HL-60 (cell line): ENCODE measurements around the gene GABBR1.

ENCODE experiments used
- DNase-seq, 2 experiments: peaks; one replicate each; pipeline ENCODE4 v3.0.0-alpha.2; 2010 to 2020; ENCODE audit warnings: low read depth in 1 of 2, low spot score in 1 of 2
- H3K27ac ChIP-seq: fragments of 250-450 bp; sonication (Bioruptor Pico); replicated peaks from 2 replicates; pipeline ENCODE4 v1.5.1; 2020; ENCODE audit warnings: mild to moderate bottlenecking, moderate library complexity
- H3K27me3 ChIP-seq: fragments of 250-450 bp; sonication (Bioruptor Pico); 2 replicates; pipeline ENCODE4 v1.5.1; 2021; ENCODE audit warnings: mild to moderate bottlenecking, moderate library complexity; ENCODE audit not compliant: insufficient read depth, poor library complexity, severe bottlenecking
- H3K4me3 ChIP-seq: replicated peaks from 2 replicates; pipeline ENCODE4 v1.5.1; 2011; ENCODE audit warnings: mild to moderate bottlenecking, control low read depth, low read length; ENCODE audit not compliant: insufficient read depth
- GABPA ChIP-seq: IDR thresholded peaks from 2 replicates; pipeline ENCODE4 v1.6.1; 2012; ENCODE audit warnings: low read depth
- POLR2AphosphoS5 ChIP-seq: IDR thresholded peaks from 2 replicates; pipeline ENCODE4 v1.6.1; 2012; ENCODE audit warnings: low read depth
- SPI1 ChIP-seq: IDR thresholded peaks from 2 replicates; pipeline ENCODE4 v1.6.1; 2012; ENCODE audit warnings: low read depth, mild to moderate bottlenecking, borderline replicate concordance
- TF ChIP-seq, protein P1 (sequence below): IDR thresholded peaks from 2 replicates; pipeline ENCODE4 v1.6.1; 2012; ENCODE audit warnings: low read depth; ENCODE audit not compliant: insufficient replicate concordance
- TF ChIP-seq, protein P2 (sequence below): IDR thresholded peaks from one replicate; pipeline ENCODE4 v1.5.1; 2011; ENCODE audit warnings: low read length, control low read depth, inconsistent platforms; ENCODE audit not compliant: insufficient read depth

GABBR1 gene

DNA sequence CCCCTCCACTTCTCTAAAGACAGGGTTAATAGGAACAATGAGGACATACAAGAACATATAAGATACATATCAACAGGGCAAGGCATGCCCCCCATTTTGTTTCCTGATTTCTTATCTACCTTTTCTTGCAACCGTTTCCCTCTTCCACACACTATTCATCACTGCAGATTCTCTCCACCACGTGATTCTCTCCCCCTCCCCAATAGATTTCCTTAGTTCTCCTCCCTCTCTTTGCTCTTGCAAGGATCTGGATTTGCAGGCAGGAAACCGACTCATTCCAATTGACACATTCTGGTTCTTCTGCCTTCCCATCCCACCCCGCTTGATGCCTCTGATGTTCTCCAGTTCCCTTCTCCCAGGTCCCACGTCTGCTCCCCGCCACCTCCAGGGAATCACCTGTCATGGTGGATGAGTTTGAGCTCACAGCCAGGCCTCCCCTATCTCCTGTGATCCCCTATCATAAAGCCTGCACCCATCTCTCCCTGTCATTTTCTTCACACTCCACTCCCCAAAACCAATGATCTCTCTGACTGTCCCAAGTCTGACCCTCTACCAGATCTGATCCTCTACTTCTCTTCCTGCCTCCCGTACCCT lies 7.5 kb downstream of the GABBR1 start:
- Histone ChIP-seq H3K27ac (no peak overlapping the region), H3K4me3 (no peak overlapping the region)

DNA sequence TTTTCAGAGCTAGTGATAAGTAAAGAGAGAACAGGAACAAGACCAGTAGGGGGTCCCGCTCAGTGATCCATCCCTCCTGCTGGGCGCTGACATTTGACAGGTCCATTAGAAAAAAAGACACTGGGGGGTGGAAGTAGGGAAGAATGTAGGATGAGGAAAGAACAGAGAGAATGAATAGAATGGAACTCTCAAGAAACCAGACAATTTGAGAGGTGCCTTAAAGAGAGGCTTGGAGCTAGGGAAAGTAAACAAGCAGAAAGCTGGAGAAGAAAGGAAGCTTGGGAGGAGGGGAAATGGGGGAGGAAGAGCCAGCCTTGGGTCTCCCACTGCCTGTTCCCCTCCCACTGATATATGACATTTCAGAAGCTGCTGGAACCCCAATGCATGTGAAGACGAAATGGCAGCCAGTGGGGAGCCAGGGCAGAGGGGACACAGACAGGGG lies 8.4 kb downstream of the GABBR1 start:
- H3K27me3 ChIP-seq = peaks cover 38% of the 10 kb centered on the region
- no peak overlapping the region for H3K27ac ChIP-seq
- TF ChIP-seq, protein P1, sequence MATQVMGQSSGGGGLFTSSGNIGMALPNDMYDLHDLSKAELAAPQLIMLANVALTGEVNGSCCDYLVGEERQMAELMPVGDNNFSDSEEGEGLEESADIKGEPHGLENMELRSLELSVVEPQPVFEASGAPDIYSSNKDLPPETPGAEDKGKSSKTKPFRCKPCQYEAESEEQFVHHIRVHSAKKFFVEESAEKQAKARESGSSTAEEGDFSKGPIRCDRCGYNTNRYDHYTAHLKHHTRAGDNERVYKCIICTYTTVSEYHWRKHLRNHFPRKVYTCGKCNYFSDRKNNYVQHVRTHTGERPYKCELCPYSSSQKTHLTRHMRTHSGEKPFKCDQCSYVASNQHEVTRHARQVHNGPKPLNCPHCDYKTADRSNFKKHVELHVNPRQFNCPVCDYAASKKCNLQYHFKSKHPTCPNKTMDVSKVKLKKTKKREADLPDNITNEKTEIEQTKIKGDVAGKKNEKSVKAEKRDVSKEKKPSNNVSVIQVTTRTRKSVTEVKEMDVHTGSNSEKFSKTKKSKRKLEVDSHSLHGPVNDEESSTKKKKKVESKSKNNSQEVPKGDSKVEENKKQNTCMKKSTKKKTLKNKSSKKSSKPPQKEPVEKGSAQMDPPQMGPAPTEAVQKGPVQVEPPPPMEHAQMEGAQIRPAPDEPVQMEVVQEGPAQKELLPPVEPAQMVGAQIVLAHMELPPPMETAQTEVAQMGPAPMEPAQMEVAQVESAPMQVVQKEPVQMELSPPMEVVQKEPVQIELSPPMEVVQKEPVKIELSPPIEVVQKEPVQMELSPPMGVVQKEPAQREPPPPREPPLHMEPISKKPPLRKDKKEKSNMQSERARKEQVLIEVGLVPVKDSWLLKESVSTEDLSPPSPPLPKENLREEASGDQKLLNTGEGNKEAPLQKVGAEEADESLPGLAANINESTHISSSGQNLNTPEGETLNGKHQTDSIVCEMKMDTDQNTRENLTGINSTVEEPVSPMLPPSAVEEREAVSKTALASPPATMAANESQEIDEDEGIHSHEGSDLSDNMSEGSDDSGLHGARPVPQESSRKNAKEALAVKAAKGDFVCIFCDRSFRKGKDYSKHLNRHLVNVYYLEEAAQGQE = no peak
- TF ChIP-seq, protein P2, sequence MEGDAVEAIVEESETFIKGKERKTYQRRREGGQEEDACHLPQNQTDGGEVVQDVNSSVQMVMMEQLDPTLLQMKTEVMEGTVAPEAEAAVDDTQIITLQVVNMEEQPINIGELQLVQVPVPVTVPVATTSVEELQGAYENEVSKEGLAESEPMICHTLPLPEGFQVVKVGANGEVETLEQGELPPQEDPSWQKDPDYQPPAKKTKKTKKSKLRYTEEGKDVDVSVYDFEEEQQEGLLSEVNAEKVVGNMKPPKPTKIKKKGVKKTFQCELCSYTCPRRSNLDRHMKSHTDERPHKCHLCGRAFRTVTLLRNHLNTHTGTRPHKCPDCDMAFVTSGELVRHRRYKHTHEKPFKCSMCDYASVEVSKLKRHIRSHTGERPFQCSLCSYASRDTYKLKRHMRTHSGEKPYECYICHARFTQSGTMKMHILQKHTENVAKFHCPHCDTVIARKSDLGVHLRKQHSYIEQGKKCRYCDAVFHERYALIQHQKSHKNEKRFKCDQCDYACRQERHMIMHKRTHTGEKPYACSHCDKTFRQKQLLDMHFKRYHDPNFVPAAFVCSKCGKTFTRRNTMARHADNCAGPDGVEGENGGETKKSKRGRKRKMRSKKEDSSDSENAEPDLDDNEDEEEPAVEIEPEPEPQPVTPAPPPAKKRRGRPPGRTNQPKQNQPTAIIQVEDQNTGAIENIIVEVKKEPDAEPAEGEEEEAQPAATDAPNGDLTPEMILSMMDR = no peak
- TF ChIP-seq GABPA (no peak), POLR2AphosphoS5 (no peak), SPI1 (no peak)

More for the DNA sequence above, 7.5 kb downstream of the GABBR1 start:
- H3K27me3 ChIP-seq = peaks cover 47% of the 10 kb centered on the region
- no peak for DNase-seq
- TF ChIP-seq, protein P1 = no peak
- TF ChIP-seq SPI1 (no peak), POLR2AphosphoS5 (no peak)

DNA sequence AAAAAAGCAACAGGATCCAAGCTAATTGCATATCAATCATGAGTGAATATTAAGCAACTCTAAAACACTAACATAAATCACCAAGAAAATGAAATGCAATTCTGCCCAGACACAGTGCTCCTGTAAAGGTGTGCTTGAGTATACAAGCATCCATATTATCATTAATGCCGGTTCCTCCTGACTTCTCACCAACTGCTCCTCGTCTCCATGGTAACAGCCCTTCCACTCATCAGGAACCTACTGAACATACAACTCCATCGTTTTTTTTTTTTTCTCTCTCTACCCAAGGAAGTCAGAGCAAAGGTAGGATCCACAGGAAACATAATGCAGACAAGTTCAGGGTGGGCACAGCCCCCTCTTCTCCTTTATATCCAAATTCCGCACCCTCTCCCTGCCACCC lies 12.4 kb downstream of the GABBR1 start:
- no peak overlapping the region for H3K27ac ChIP-seq
- TF ChIP-seq GABPA = no peak
- H3K27me3 ChIP-seq = peaks cover 16% of the 10 kb centered on the region
- DNase-seq = no peak
- no peak overlapping the region for H3K4me3 ChIP-seq

More for the DNA sequence above, 8.4 kb downstream of the GABBR1 start:
- DNase-seq = no peak
- H3K4me3 ChIP-seq = no peak overlapping the region

GRCh38 chr6:29619578-29620160 lies 13.3 kb downstream of the GABBR1 start:
- no peak for DNase-seq
- no peak overlapping the region for H3K27ac ChIP-seq
- no peak overlapping the region for H3K4me3 ChIP-seq
- TF ChIP-seq POLR2AphosphoS5 (no peak), GABPA (no peak), SPI1 (no peak)
- TF ChIP-seq, protein P1 = no peak
- TF ChIP-seq, protein P2 = no peak
- H3K27me3 ChIP-seq = peaks cover 10% of the 10 kb centered on the region
